PFSK-1 (cell line): Measurements from ENCODE around the gene RPE65.

ENCODE experiments used
- FOXP2 ChIP-seq: optimal IDR thresholded peaks from 2 replicates; pipeline ENCODE3; 2011; ENCODE audit warnings: borderline replicate concordance, control low read depth, inconsistent platforms; ENCODE audit not compliant: insufficient read depth; ENCODE audit errors: extremely low read length, extremely low read depth
- POLR2AphosphoS5 ChIP-seq: IDR thresholded peaks from 2 replicates; pipeline ENCODE4 v1.6.1; 2012; ENCODE audit warnings: low read depth, mild to moderate bottlenecking, control low read depth, low read length, moderate library complexity
- SIN3A ChIP-seq: IDR thresholded peaks from 2 replicates; pipeline ENCODE4 v1.6.1; 2012; ENCODE audit warnings: mild to moderate bottlenecking, low read length, moderate library complexity, borderline replicate concordance; ENCODE audit not compliant: insufficient read depth
- TAF1 ChIP-seq: IDR thresholded peaks from 2 replicates; pipeline ENCODE4 v1.6.1; 2012; ENCODE audit warnings: low read length, control low read depth, borderline replicate concordance; ENCODE audit not compliant: insufficient read depth
- TF ChIP-seq, protein P1 (sequence below), 2 experiments: IDR thresholded peaks; 2 replicates each; pipeline versions ENCODE4 v1.6.1 to v1.8.0; 2011 to 2012; ENCODE audit warnings: low read depth in 2 of 2, low read length in 2 of 2, control low read depth in 1 of 2, inconsistent platforms in 1 of 2, mild to moderate bottlenecking in 1 of 2, moderate library complexity in 1 of 2; ENCODE audit not compliant: insufficient read depth in 1 of 2

Gene RPE65

DNA sequence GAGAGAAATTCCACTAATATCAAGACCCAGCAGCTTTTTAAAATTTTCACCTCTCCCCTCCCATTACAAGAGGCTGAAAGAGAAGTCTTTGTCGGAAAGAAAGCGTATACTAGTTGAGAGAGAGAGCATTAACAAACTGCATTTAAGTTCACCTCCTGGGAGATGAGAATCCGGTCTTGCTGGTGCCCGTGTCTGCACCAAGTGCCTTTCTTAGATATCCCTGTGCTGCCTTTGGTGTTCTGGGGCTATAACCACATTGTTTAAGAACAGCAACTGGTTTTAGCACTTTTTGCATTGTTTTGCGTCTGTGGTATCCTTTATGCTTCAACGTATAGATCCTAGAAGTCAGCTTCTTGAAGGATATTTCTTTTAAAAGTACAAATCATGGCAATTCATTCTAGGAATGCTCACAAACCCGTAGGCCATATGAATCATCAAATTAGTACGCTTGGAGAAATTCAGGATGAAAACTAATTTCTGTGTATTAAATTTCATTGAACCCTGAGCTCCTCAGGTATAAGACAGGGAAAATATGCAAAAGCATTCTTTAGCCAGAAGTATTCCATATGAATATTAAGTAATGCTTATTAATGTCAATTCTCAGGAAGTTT is 3.4 kb upstream of the RPE65 start:
- TF ChIP-seq TAF1 (no peak), FOXP2 (no peak)
- TF ChIP-seq, protein P1, sequence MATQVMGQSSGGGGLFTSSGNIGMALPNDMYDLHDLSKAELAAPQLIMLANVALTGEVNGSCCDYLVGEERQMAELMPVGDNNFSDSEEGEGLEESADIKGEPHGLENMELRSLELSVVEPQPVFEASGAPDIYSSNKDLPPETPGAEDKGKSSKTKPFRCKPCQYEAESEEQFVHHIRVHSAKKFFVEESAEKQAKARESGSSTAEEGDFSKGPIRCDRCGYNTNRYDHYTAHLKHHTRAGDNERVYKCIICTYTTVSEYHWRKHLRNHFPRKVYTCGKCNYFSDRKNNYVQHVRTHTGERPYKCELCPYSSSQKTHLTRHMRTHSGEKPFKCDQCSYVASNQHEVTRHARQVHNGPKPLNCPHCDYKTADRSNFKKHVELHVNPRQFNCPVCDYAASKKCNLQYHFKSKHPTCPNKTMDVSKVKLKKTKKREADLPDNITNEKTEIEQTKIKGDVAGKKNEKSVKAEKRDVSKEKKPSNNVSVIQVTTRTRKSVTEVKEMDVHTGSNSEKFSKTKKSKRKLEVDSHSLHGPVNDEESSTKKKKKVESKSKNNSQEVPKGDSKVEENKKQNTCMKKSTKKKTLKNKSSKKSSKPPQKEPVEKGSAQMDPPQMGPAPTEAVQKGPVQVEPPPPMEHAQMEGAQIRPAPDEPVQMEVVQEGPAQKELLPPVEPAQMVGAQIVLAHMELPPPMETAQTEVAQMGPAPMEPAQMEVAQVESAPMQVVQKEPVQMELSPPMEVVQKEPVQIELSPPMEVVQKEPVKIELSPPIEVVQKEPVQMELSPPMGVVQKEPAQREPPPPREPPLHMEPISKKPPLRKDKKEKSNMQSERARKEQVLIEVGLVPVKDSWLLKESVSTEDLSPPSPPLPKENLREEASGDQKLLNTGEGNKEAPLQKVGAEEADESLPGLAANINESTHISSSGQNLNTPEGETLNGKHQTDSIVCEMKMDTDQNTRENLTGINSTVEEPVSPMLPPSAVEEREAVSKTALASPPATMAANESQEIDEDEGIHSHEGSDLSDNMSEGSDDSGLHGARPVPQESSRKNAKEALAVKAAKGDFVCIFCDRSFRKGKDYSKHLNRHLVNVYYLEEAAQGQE (IDR thresholded peaks at IDR 0.05; ENCODE audit: insufficient read depth in 1 of 2, low read depth in 2 of 2, low read length in 2 of 2): no peak

DNA sequence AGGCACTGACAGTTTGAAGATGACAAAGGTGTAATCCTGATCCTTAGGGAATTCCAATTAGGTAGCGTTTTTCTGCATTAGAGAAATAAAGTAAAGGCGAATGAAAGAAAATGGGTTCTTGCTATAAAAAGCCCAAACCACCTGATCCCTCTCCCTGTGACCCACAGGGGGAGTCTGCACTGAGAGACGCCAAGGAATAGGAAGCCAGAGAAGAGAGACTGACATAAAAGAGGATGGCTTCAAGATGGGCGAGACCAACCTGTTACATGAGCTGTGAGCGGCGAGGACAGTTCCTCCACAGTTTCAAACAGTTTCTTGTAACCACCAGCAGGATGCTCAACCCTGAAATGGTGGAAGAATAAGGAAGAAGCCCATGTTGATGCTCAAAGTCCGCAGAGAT is 1.4 kb downstream of the RPE65 start:
- TF ChIP-seq POLR2AphosphoS5 (no peak), TAF1 (no peak), FOXP2 (no peak), SIN3A (no peak)
- TF ChIP-seq, protein P1 (IDR thresholded peaks at IDR 0.05; ENCODE audit: insufficient read depth in 1 of 2, low read depth in 2 of 2, low read length in 2 of 2): no peak

DNA sequence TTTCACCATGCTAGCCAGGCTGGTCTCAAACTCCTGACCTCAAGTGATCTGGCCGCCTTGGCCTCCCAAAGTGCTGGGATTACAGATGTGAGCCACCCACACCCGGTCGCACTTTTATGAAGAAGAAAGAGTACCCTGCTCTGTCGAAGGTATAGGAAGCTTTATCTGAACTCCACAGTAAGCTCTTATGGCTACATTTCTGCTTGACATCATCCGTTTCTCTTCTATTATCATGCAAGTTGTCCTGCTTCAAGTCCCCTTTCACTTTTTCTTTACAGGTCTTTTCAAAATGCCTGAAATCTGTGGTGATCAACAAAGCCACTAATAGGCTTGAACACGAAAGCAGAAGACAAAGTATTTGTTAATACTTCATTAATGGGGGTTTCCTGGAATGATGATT is 4.0 kb downstream of the RPE65 start:
- TF ChIP-seq, protein P1 (IDR thresholded peaks at IDR 0.05; ENCODE audit: insufficient read depth in 1 of 2, low read depth in 2 of 2, low read length in 2 of 2): no peak
- TF ChIP-seq POLR2AphosphoS5 (no peak), FOXP2 (no peak), TAF1 (no peak), SIN3A (no peak)

DNA sequence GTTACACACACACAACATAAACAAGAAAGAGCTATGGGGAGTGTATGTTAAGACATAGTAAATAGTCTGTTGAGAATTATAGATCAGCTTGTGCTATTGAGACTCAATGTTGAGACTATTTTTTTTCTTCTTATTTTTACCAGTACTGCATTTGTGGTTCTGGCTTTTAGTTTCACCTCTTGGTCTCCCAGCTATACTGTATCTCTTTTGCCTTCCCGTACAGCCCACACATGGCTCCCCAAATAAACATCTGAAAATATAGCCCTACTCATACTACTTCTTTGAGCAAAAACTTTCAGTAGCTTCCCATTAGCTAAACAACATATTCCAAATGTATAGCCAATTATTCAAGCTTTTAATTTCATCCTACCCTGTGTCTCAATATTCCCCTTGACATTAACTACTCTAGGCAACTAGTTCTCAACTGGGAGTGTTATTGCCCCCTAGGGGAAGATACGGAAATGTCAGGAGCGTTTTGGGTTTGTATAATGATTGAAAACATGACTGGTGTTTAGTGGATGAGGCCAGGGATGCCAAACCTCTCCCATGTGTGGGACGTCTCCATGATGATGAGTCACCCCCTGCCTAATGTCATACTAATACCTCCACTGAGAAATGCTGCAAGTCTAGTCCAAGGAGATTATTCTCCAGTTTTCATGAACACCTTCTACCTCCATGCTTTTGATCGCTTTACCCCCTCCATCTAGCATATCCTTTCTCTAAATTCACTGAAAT is 6.8 kb downstream of the RPE65 start:
- TF ChIP-seq SIN3A (no peak), POLR2AphosphoS5 (no peak), TAF1 (no peak), FOXP2 (no peak)
- TF ChIP-seq, protein P1 (IDR thresholded peaks at IDR 0.05; ENCODE audit: insufficient read depth in 1 of 2, low read depth in 2 of 2, low read length in 2 of 2): no peak
